PC-3 (cell line): ENCODE measurements around the gene MRPL1.

Source experiments
- EZH2 ChIP-seq: fragments of 300-600 bp; sonication (generic); IDR thresholded peaks from one replicate; pipeline ENCODE4 v1.6.1; 2017; ENCODE audit warnings: antibody characterized with exemption, mild to moderate bottlenecking, low read length; ENCODE audit not compliant: unreplicated experiment
- EZH2phosphoT487 ChIP-seq: fragments of 300-600 bp; sonication (generic); IDR thresholded peaks from 2 replicates; pipeline ENCODE4 v1.6.1; 2018; ENCODE audit warnings: mild to moderate bottlenecking, antibody characterized with exemption, low read length, borderline replicate concordance
- TF ChIP-seq, protein P1 (sequence below): fragments of 300-600 bp; sonication (generic); conservative IDR thresholded peaks from 2 replicates; pipeline ENCODE4 v1.5.1; 2017; ENCODE audit warnings: antibody characterized with exemption, low read depth, mild to moderate bottlenecking, low read length

DNA sequence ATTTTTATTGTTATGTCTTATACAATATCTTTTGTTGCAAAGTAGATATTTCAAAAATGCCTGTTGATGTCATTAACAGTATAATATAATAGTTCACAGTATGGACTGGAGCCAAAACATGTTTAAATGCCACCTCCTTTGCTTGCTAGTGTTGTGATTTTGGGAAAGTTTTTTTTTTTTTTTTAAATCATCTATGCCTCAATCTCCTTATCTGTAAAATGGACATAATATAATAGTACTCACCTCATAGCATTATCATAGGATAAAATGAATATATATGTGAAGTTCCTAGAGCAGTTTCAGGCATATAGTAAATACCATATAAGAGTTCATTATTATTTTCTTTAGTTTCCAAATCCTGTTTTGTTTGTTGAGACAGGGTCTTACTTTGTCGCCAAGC is 18.3 kb upstream of the MRPL1 start:
- TF ChIP-seq, protein P1, sequence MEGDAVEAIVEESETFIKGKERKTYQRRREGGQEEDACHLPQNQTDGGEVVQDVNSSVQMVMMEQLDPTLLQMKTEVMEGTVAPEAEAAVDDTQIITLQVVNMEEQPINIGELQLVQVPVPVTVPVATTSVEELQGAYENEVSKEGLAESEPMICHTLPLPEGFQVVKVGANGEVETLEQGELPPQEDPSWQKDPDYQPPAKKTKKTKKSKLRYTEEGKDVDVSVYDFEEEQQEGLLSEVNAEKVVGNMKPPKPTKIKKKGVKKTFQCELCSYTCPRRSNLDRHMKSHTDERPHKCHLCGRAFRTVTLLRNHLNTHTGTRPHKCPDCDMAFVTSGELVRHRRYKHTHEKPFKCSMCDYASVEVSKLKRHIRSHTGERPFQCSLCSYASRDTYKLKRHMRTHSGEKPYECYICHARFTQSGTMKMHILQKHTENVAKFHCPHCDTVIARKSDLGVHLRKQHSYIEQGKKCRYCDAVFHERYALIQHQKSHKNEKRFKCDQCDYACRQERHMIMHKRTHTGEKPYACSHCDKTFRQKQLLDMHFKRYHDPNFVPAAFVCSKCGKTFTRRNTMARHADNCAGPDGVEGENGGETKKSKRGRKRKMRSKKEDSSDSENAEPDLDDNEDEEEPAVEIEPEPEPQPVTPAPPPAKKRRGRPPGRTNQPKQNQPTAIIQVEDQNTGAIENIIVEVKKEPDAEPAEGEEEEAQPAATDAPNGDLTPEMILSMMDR = no peak
- TF ChIP-seq EZH2phosphoT487 = no peak
- TF ChIP-seq EZH2 = no peak
